Measurements from ENCODE around the gene CACFD1. TPM values are rescaled to one million over a fixed set of nuclear protein-coding genes. Genes with fewer than 3 reads are reported as not detected.
A peak's percentile ranks its signal among the peaks of the same experiment; 100 is the strongest.

CACFD1 gene
- total and polyA plus RNA-seq, 12 donors, result 6.5 to 29.5 (median 17.5) TPM

- no peak for TF ChIP-seq POLR2A (IDR thresholded peaks at IDR 0.05)
- TF ChIP-seq CTCF (IDR thresholded peaks at IDR 0.05), result no peak
- intact Hi-C loops (cut with DNase I), result no loop called here
- Histone ChIP-seq H3K4me3 (peak overlapping the region in 2 of 4 donors; percentile 40 to 44), H3K4me1 (replicated peaks in 1 of 2) (peaks cover 0 to 20% of the 10 kb centered on the region in 2 donors), H3K36me3 (replicated peaks in 1 of 2) (no peaks in the 10 kb centered on the region), H3K27ac (peak overlapping the region in 2 of 5 donors; percentile 37 to 51), H3K9me3 (replicated peaks in 1 of 3) (no peaks in the 10 kb centered on the region), H3K27me3 (no peaks in the 10 kb centered on the region)
- DNase-seq, result no peak
- WGBS, 4 donors, result 39 to 94% (median 48%) methylated on average over 2 to 17 of the region's 17 CpGs
Observed at GRCh38 chr9:133477992-133478850, 18.4 kb downstream of the CACFD1 start.

- intact Hi-C loops (cut with DNase I), result no loop called here
- H3K9me3 ChIP-seq (replicated peaks in 1 of 3), result no peaks in the 10 kb centered on the region
- peak within 1 kb of the TSS in 2 of 4 donors; percentile 40 to 44 for H3K4me3 ChIP-seq
- H3K27me3 ChIP-seq, result no peaks in the 10 kb centered on the region
- H3K27ac ChIP-seq, result peak within 1 kb of the TSS in 2 of 5 donors; percentile 37 to 51
- DNase-seq, result peak; percentile 78 to 91 (median 84)
- WGBS, 4 donors, result 1 to 3% (median 1%) methylated on average over 7 to 84 of the region's 84 CpGs
- no peaks in the 10 kb centered on the region for H3K36me3 ChIP-seq (replicated peaks in 1 of 2)
- peaks cover 0 to 20% of the 10 kb centered on the region in 2 donors for H3K4me1 ChIP-seq (replicated peaks in 1 of 2)
- no peak for TF ChIP-seq CTCF (IDR thresholded peaks at IDR 0.05)
- peak; percentile 38 to 53 for TF ChIP-seq POLR2A (IDR thresholded peaks at IDR 0.05)
Observed at GRCh38 chr9:133478851-133479711, 19.3 kb downstream of the CACFD1 start, which contains the start of gene SLC2A6. SLC2A6 (minus strand) TSS chr9:133479099; CDS start chr9:133479059, 40 bp downstream.

- DNase-seq, result no peak
- WGBS, 4 donors, result 75 to 88% (median 83%) methylated on average over 9 of the region's 9 CpGs
Observed at GRCh38 chr9:133483611-133484010, 23.8 kb downstream of the CACFD1 start.

More at GRCh38 chr9:133483611-133484010, 23.8 kb downstream of the CACFD1 start:
- Histone ChIP-seq H3K36me3 (replicated peaks in 1 of 2) (no peaks in the 10 kb centered on the region), H3K4me3 (no peak overlapping the region), H3K9me3 (replicated peaks in 1 of 3) (no peaks in the 10 kb centered on the region), H3K27ac (no peak overlapping the region), H3K4me1 (replicated peaks in 1 of 2) (peaks cover 0 to 15% of the 10 kb centered on the region in 2 donors), H3K27me3 (no peaks in the 10 kb centered on the region)
- TF ChIP-seq POLR2A (IDR thresholded peaks at IDR 0.05) (no peak), CTCF (IDR thresholded peaks at IDR 0.05) (no peak)
- intact Hi-C loops (cut with DNase I), result loop anchor here (10.0 kb wide), 3 partner anchors 129 to 459 kb away; partner anchors contain the start of genes SURF1 (in 2 of the 2) and SURF2 (in 2 of the 2)

Measured in adrenal gland (tissue), 12 donors.